HL-60 (cell line): Measurements from ENCODE around the gene PTP4A2.

Experiments
- DNase-seq, 2 experiments: peaks; one replicate each; pipeline ENCODE4 v3.0.0-alpha.2; 2010 to 2020; ENCODE audit warnings: low read depth in 1 of 2, low spot score in 1 of 2
- H3K27ac ChIP-seq: fragments of 250-450 bp; sonication (Bioruptor Pico); replicated peaks from 2 replicates; pipeline ENCODE4 v1.5.1; 2020; ENCODE audit warnings: mild to moderate bottlenecking, moderate library complexity
- H3K27me3 ChIP-seq: fragments of 250-450 bp; sonication (Bioruptor Pico); 2 replicates; pipeline ENCODE4 v1.5.1; 2021; ENCODE audit warnings: mild to moderate bottlenecking, moderate library complexity; ENCODE audit not compliant: insufficient read depth, poor library complexity, severe bottlenecking
- H3K4me3 ChIP-seq: replicated peaks from 2 replicates; pipeline ENCODE4 v1.5.1; 2011; ENCODE audit warnings: mild to moderate bottlenecking, control low read depth, low read length; ENCODE audit not compliant: insufficient read depth
- CTCF ChIP-seq: IDR thresholded peaks from one replicate; pipeline ENCODE4 v1.5.1; 2011; ENCODE audit warnings: low read length, control low read depth, inconsistent platforms; ENCODE audit not compliant: insufficient read depth
- GABPA ChIP-seq: IDR thresholded peaks from 2 replicates; pipeline ENCODE4 v1.6.1; 2012; ENCODE audit warnings: low read depth
- POLR2AphosphoS5 ChIP-seq: IDR thresholded peaks from 2 replicates; pipeline ENCODE4 v1.6.1; 2012; ENCODE audit warnings: low read depth
- REST ChIP-seq: IDR thresholded peaks from 2 replicates; pipeline ENCODE4 v1.6.1; 2012; ENCODE audit warnings: low read depth; ENCODE audit not compliant: insufficient replicate concordance
- SPI1 ChIP-seq: IDR thresholded peaks from 2 replicates; pipeline ENCODE4 v1.6.1; 2012; ENCODE audit warnings: low read depth, mild to moderate bottlenecking, borderline replicate concordance

PTP4A2 gene

GRCh38 chr1:31920956-31921355 lies 17.2 kb downstream of the PTP4A2 start:
- Histone ChIP-seq H3K4me3 (no peak overlapping the region), H3K27ac (no peak overlapping the region), H3K27me3 (no peaks in the 10 kb centered on the region)
- no peak for DNase-seq
- TF ChIP-seq REST (no peak), GABPA (no peak), SPI1 (peak; percentile 79), POLR2AphosphoS5 (no peak), CTCF (no peak)

- no peaks in the 10 kb centered on the region for H3K27me3 ChIP-seq
- no peak for DNase-seq
- no peak overlapping the region for H3K4me3 ChIP-seq
- TF ChIP-seq CTCF (no peak), GABPA (no peak), SPI1 (no peak), POLR2AphosphoS5 (no peak), REST (no peak)
- H3K27ac ChIP-seq = no peak overlapping the region
Observed at GRCh38 chr1:31919591-31919990, 18.6 kb downstream of the PTP4A2 start.

GRCh38 chr1:31915438-31915837 lies 22.7 kb downstream of the PTP4A2 start:
- Histone ChIP-seq H3K4me3 (no peak overlapping the region), H3K27me3 (no peaks in the 10 kb centered on the region), H3K27ac (no peak overlapping the region)
- TF ChIP-seq CTCF (no peak), GABPA (no peak), SPI1 (no peak), REST (no peak), POLR2AphosphoS5 (no peak)
- no peak for DNase-seq
